Measurements from ENCODE around the gene C9orf152.

Gene C9orf152

DNA sequence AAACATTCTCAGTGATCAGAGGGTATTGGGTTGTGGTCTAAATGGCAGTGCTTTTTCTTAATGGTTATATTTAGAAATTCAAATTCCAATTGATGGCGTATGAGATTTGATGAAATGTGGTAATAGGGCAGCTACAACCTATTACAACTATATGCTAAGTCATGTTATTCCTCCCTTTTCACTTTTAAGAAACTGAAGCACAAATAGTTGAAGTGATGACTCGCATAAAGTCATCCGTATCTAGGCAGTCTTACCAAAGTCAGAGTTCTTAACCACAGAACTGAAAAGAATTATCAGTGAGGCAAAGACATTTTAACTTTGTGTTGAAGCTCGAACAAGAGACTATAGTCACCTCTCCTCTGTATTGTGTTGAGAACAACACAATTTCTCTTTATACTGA is 28.2 kb downstream of the C9orf152 start:
- peak; percentile 58 for DNase-seq

DNA sequence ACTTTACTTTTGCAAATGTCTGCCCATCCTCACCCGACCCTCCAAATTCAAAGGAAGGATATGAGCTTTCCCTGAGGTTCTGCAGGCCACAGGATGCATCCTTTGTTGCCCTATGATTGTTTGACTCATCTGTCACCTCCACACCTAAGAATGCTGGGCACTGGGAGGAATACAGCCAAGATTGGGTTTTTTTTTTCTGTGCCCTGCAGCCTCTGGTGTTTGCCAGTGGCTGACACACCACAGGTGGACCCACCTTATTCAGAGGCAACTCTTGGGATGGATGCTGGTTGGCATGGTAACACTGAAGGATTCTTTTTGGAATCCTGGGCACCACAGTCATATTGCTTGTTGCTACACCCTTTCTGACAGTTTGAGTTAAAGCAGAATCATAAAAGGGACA is 29.7 kb downstream of the C9orf152 start:
- DNase-seq, result no peak

DNA sequence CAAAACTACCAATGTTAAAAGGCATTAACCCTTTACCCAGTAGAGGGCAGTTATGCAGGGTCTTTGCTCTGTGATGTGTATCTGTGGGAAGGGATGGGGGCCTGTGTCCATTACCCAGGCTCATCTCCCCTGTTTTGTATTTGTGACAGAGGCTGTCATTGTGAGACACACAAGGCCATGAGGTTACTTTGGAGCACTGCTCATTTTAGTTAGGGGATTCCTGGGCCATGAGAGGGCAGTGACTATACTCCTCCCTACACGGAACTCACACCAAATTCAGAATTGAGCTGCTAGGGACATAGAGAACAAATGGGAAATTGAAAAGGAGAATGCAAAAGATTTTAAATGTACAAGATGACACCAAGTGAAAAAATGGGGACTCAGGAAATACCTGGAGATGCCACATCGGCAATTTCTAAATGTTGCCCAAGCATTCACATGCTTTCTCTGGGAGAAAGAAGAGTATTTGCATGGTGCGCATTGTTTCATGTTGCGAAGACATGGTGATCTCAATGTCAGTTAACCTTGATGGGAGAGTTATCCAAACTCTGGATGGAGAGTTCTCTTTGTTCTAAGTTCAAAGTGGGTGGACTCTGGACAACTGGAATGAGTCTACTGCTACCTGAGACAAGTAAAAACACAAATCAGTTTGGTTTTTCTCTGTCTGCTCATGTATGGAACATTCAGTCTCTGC is 32.5 kb downstream of the C9orf152 start:
- DNase-seq, result no peak

DNA sequence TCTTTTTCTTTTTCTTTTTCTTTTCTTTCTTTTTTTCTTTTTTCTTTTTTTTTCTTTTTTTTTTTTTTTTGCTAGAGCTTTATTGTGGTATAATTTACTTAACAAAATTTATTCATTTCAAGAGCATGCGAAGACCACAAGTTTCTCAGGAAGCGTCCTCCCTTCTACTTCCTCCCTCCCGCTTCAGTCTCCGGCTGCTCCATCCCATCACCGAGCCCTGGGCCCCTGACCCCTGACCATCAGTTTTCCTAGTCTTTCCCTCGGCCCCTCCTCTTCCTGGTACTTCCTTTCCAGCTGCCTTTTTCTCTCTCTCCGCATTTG is 34.7 kb downstream of the C9orf152 start:
- no peak for DNase-seq

DNA sequence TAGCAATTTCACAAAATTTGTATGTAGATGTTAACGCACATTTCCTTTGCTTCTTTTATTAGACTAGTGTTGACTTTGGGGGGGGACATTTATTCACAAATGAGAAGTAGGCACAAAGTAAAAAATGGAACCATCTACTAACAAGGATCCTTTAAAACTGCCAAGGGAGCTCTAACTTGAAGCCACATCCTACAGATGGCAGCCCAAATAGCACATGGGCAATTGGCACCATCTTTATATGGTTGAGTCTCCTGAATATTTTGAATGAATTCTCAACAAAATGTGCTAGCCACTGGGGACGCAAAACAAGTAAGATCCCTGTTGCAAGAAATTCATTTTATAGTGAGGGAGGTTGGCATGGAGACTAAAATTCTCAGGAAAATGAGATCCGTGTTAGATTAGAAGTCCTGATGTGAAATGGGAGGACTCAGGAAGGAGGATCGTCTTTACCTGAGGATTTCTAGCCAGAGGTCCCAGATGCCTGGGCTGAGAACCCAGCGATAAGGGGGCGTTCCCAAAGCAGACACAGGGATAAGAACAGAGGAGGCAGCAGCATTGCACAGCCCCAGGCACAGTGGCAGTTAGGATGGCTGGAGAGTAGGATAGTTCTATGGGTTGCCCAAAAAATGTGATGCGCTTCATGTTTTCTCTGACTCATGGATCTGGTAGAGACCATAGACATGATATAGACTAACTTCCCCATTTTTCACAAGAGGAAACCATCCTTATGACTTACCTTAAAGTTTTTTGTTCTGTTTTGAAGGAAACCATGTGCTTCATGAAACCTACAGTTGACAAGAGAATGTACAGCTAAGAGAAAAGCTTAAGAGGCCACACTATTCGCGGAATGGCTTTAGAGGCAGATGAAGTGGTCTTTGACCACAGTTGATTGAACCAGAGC is 37.4 kb downstream of the C9orf152 start:
- no peak for DNase-seq

DNA sequence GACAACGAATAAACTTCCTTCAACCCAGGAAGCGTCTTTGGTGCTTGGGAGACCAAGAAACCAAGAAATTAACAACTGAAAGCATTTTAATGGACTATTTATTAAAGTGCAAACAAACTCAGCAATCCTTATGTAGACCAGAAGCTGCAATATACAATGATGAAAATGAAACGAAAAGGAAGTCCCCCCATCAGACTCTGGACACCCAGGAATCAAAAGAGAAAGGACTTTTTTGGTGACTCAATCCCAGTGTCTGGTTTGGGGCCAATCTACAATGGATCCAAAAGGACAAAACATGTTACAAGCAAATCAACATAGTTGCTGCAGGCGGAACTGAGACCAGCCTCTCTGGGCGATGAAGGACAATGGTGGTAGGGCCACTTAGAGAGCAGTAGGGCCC is 39.5 kb downstream of the C9orf152 start:
- no peak for DNase-seq

DNA sequence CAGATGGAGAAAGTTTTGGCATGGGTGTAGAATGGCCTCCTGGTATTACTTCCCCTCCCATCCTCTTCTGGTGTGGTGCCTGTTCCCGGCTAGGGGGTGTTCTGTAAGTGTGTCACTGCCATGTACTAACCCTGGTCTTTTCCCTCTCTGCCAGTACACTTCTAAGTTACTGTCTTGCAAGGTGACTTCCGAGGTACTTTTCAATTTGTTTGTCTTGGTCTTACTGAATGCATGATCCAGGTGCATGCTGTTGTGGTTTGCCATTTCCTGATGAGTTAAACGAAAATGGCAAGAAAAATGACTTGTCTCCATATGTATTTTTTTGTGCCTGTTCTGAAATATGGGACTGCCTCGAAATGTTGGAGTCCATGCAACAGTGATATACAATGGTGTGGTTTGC is 46.0 kb downstream of the C9orf152 start:
- DNase-seq, result no peak

DNA sequence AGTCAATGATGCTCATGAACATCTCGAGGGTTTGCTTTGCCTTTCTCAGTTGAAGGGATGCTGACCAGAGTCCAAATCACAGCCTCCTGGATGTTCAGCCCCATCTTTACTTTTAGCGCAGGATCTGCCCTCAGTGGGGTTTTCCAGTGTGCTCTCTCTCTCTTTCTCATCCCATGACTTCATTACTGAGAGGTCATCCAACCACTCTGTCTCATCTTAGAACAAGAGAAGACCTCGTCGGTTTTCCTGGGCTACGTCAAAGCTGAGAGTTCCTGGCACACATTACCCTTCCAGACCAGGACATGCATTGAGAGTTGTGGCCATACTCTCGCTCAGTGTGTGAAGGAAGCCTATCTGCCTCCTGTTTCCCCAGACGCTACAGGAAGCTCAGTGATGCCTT is 47.3 kb downstream of the C9orf152 start:
- no peak for DNase-seq

DNA sequence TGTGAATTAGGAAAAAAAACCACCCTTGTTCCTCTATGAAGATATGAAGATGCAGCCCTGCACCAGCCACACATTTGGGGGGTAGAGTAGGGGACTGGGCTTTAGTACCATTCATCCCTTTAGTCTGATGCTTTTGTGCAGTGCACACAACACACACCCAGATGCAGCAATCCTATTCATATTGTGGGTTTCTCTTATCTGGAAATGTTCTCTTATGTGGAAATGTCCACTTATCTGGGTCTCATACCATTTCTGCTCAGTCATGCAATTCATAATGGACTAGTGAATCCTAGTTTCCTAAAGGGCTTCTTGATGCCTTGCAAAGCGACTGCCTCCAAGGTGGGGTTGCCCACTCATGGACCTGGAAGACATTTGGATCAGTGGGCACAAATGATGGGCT is 47.8 kb downstream of the C9orf152 start:
- DNase-seq, result no peak

DNA sequence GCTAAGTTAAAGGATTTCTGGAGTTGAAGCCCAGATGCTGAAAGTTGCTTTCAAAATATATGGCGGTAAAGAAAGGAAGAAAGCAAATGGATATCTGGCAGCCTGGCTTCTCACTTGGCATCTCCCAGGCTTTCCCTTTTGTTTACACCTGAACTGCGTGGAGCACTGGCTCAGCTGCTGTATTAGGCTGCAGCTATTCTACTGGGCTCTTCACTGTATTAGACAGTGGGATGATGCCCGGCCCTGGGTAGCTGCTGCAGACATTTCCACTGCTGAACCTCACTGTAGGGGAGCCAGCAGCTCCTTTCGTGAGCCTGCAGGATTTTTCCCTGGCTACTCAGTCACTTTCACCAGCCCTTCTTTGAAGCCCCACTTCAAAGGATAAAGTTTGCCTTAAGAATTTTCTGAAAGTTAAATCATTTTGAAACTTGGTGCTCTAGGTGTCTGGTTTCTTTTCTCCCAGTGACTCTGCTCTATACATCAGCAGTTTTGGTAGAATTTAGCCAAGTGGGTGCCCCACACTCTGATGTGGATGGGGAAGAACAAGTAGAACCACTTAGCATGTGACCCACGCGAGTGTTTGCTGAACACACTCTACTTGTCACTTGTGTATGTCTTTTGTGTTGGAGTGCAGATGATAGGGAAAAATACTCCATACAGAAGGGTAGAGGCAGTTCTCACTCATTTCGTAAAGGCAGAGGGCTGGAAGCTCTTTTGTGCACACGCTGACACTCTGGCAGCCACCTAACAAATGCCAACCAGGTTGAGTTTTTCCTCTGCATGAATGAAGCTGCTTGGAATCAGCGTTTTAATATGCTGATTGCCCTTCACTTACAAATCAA is 49.9 kb downstream of the C9orf152 start:
- DNase-seq, result no peak

DNA sequence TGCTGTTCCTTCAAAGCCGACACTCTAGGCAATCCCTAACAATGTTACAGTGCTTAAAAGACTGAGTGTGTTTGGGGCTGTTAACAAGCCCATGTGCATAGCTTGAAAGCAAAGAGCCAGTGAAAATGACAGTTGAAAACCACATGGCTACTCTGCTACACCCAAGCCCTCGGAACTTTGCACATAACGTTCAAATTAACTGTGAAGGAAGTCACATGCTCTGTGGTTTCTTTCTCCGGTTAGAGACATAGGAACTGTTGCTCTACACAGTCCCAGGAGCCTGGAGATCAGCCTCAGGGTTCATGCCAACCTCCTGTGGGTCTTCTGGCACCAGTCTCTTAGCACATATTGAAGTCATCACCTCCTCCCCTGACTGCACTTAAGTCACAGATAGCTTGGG is 51.1 kb downstream of the C9orf152 start:
- peak; percentile 85 for DNase-seq

DNA sequence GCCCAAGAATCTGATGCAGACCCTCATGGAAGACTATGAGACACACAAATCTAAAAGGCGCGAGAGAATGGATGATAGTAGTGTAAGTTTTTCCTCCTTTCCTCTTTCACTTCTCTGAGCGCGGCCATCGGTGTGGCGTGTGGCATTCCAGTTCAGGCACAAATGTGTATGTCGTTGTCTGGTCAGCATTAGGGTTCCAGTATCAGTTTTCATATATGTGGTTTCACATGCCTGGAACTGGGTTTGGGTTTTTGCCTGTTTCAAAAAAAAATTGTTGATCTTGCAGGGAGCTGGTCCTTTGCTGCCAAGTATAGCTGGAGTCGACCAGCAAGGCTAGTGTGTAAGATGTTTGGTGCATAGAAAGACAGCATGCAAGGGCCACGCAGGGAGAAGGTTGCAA is 51.5 kb downstream of the C9orf152 start:
- no peak for DNase-seq

DNA sequence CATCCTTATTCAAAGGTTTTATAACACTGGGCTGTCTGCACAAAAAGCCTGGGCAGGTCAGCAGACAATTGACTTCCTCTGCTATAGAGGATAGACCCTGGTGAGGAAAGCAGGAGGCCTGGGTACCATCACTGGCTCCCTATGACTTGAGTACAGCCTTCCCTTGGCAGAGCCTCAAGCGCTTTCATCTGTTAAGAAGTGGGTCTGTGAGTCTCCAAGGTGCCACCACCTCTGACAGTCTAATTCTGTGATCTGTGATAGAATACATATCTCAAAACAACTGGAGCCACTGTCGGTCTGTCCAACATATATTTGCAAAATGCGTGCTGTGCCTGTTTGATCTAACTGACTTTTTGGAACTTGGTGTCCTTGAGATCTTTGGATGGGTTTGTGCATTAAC is 52.2 kb downstream of the C9orf152 start:
- no peak for DNase-seq

DNA sequence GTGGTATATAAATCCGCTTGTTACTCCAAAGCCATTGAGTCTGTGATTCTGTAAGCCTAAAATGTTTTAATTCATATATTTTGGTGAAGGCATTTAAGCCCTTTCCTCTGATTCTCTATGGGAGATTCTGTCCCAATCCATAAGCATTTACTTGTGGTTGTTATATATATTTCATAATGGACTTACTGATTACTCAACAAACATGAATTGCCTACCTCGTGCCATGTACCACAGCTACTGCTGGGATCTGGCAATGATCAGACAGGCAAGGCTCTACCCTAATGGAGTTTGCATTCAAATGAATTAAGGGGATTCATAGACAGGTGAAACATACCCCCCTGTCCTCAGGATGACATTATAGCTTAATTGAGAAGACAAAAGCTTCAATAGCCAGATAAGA is 54.5 kb downstream of the C9orf152 start:
- DNase-seq, result no peak

DNA sequence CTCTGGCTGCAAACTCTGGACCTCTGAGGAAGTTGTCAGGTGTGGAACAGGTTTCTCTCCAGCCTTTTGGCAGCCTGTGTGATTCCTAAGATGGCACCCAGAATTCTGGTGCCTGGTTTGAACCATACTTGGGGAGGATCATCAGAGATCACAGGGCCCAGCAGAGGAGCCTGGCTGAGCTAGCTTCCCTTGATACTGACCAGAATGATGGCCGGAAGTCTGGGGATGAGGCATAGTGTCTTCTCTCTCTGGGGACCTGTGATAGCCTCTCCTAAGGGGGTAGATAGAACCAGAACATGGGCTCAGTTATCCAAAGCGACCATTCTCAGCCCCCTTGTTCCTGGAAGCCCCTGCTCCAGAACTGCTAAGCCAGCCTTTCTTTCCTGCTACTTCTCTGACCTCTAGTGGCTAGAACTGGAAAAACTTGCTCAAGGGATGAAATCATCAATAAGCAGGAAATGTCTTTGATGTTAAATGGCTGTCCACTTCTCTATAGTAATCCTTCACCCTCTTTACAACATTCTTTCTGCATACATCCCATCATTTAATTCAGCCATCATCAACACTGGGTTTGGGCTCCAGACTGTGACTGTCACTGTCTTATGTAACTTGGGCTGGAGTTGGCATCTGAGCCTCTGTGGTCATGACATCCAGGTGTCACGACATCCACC is 55.1 kb downstream of the C9orf152 start:
- DNase-seq, result peak; percentile 72

Data from EL (cell line).